NCI-H2196 treated with DMSO at 0.1 percent for 48 hours (cell line): ENCODE results near the gene FAM209B.
A peak's percentile ranks its signal among the peaks of the same experiment; 100 is the strongest.
"Not testable (repeated sequence)": the region's sequence is repeated elsewhere in the genome, so short reads cannot be mapped to it uniquely, and the experiment has no call there.

Experiments used
- DNase-seq: peaks from one replicate; lab custom pipeline; 2025; ENCODE audit not compliant: unreplicated experiment; lab: John Stamatoyannopoulos, UW

The FAM209B gene

DNA sequence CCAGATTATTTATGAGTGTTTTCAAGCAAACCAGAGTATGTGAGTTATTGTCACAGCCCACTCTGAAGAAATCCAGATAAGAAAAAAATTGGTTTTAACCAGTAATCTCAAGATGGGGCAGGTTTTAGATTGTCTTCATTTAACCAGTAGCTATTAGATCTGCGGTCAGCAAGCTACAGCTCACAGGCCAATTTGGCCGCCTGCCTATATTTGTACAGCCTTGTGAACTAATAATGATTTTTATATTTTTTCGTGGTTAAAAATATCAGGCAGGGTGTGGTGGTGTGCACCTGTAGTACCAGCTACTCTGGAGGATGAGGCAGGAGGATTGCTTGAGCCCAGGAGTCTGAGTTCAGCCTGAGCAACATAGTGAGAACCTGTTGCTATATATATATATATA lies 5.0 kb downstream of the FAM209B start:
- no peak for DNase-seq

DNA sequence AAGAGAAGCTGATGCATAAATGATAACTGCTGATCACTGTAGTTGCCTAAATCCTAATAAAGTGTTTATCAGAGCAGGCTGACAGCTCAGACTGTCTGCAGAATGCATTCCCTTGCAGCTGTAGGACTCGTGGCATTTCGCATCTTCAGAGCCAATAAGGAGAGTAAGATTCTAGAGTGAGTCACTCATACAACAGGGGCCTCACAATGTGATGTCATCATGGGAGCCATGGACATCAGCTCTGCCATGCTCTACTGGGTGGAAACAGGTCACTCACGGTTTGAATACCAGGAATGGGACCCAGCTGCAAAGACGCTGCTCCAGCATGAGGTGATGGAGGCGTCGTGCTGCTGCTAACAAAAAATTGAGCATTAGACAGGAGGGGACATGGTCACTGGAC lies 7.4 kb downstream of the FAM209B start:
- DNase-seq: no peak

DNA sequence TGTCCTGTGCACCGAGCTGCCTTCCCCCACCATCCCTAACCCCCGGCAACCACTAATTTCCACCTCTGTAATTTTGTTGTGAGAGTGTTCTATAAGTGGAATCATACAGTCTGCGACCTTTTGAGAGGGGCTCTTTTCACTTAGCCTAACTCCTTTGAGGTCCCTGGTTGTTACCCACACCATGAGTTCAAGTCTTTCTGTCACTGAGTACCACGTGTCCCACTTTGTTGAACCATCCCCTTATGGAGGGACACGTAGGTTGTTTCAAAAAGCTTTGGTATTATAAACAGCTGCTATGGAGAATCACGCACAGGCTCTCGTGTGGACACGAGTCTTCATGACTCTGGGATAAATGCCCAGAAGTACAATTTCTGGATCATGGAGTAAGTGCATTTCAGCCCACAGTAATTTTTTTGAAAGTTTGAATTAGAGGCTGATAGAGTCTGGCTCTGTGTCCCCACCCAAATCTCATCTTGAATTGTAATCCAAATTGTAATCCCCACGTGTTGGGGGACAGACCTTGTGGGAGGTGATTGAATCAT lies 9.5 kb downstream of the FAM209B start:
- DNase-seq: no peak

GRCh38 chr20:56551571-56551970 lies 18.5 kb downstream of the FAM209B start:
- no peak for DNase-seq

- no peak for DNase-seq
Measured at GRCh38 chr20:56552911-56553629, 20.0 kb downstream of the FAM209B start.

- peak; percentile 66 for DNase-seq
Measured at GRCh38 chr20:56554869-56555268, 21.8 kb downstream of the FAM209B start.

GRCh38 chr20:56558968-56559367 lies 25.9 kb downstream of the FAM209B start:
- no peak for DNase-seq

- not testable (repeated sequence) for DNase-seq
Measured at GRCh38 chr20:56564526-56564925, 31.5 kb downstream of the FAM209B start.

- DNase-seq: no peak
Measured at GRCh38 chr20:56565511-56565910, 32.5 kb downstream of the FAM209B start.

GRCh38 chr20:56566621-56567020 lies 33.6 kb downstream of the FAM209B start:
- no peak for DNase-seq

DNA sequence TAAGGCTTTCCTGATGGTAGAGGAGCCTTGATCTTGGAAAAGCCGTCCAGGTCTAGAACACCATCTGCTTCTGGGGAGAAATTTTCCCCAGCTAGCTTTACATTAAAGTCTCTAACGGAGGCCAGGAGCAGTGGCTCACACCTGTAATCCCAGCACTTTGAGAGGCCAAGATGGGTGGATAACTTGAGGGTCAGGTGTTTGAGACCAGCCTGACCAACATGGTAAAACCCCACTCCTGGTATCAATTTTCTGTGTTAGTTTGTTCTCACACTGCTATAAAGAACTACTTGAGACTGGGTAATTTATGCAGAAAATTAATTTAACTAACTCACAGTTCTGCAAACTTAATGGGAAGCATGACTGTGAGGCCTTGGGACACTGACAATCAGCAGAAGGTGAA lies 37.8 kb downstream of the FAM209B start:
- DNase-seq: no peak

DNA sequence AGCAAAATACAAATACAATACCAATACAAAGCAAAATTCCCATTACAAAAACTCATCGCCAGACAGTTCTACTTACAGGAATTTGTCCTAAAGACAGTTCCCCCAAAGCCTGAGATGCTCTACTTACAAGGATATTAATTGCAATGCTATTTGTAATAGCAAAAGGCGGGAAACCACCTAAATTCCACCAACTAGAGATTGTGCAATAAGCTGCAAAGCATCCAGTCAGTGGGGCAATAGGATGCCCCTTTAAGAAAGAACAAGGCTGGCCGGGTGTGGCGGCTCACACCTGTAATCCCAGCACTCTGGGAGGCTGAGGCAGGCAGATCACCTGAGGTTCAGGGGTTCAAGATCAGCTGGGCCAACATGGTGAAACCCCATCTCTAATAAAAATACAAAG lies 39.1 kb downstream of the FAM209B start:
- no peak for DNase-seq

GRCh38 chr20:56573986-56574385 lies 40.9 kb downstream of the FAM209B start:
- DNase-seq: no peak

- DNase-seq: no peak
Measured at GRCh38 chr20:56574531-56575142, 41.6 kb downstream of the FAM209B start.

DNA sequence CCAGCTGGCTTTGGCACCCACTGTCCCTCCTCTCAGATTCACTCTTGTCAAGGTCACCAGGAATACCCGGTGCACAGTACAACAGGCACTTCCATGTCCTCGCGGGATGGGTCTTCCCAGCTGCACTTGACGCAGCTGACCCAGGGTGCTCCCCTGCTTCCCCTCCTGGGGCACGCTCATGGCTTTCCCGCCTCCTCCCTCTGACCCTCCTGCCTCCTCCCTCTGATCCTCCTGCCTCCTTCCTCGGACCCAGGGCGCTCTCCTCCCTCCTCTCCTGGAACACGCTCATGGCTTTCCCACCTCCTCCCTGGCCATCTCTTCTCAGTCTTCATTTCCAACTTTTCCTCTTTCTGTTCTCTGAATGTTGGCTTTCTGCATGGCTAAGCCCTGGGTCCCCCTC lies 42.1 kb downstream of the FAM209B start:
- no peak for DNase-seq

DNA sequence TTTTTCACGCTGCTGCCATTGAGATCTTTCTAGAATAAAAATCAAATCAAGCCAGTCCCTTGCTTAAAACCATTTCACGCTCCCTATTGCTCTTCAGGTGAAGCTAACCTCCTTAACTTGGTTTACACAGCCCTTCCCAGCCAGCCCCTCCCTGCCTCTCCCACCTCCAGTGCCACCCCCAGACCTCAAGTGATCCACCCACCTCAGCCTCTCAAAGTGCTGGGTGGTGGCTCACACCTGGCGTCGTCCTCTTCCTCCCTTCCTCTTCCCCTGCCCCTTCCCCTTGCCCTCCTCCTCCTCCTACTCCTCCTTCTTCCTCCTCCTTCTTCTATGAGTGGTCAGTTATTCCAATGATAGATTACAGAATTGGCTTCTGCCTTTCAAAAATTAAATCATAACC lies 42.9 kb downstream of the FAM209B start:
- no peak for DNase-seq

DNA sequence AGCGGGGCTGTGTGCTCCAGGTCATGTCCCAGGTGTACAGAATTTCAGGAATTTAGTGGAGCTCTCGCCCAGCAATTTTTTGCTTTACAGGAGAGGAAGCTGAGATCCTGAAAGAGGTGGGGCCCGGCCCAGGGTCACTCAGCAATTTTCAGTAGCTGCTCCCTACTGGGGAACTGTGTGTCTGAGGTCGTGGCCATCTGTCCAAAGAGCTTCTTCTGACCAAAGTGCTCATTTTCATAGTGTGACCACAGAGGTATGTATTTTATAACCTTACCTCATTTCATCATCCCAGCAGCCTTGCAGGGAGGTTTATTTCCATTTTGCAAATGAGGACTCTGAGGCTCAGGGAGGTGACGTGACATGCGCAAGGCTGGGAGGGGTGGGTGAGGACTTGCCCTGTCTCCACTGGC lies 46.3 kb downstream of the FAM209B start:
- no peak for DNase-seq

- no peak for DNase-seq
Measured at GRCh38 chr20:56580226-56580625, 47.2 kb downstream of the FAM209B start.

GRCh38 chr20:56581701-56582100 lies 48.7 kb downstream of the FAM209B start:
- DNase-seq: no peak

DNA sequence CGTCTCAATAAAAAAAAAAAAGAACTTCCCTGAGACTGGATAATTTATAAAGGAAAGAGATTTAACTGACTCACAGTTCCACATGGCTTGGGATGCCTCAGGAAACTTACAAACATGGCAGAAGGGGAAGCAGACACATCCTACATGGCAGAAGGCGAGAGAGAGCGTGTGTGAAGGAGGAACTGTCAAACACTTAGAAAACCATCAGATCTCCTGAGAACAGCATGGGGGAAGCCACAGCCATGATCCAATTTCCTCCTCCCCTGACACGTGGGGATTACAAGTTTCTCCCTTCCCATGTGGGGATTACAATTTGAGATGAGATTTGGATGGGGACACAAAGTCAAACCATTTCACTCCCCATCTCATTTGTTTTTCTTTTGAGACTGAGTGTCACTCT lies 49.5 kb downstream of the FAM209B start:
- DNase-seq: no peak

- no peak for DNase-seq
Measured at GRCh38 chr20:56584916-56585315, 51.9 kb downstream of the FAM209B start.
